HEK293 (cell line): ENCODE data around the gene NR3C2.

ENCODE experiments used
- CTCF ChIA-PET: fragments of 350-600 bp; formaldehyde crosslinking; extraction: SDS; loops from one replicate; lab custom pipeline; 2021; ENCODE audit warnings: antibody characterized with exemption; lab: Yijun Ruan, JAX
- POLR2A ChIA-PET: fragments of 300-600 bp; formaldehyde crosslinking; extraction: SDS; loops from one replicate; lab custom pipeline; 2020; ENCODE audit warnings: antibody characterized with exemption, inconsistent platforms; lab: Yijun Ruan, JAX
- H3K27ac ChIP-seq: fragments of 200-500 bp; sonication (Bioruptor generic); 2 replicates; pipeline ENCODE4 v1.5.1; 2014; ENCODE audit warnings: low read depth, low read length, control low read depth, inconsistent platforms; ENCODE audit errors: extremely low read depth
- H3K36me3 ChIP-seq, 2 experiments: fragments of 200-500 bp in 1 of 2; sonication (Bioruptor generic) in 1 of 2; 1 replicate in 1 of 2; 2 replicates in 1 of 2; pipeline ENCODE4 v1.5.1; 2014 to 2017; ENCODE audit warnings: inconsistent platforms in 2 of 2, low read length in 2 of 2; ENCODE audit not compliant: control insufficient read depth in 2 of 2, insufficient read depth in 1 of 2
- H3K4me1 ChIP-seq: fragments of 200-500 bp; sonication (Bioruptor generic); 2 replicates; pipeline ENCODE4 v1.5.1; 2014; ENCODE audit warnings: mild to moderate bottlenecking, low read length, inconsistent platforms; ENCODE audit not compliant: control insufficient read depth, insufficient read depth
- H3K4me3 ChIP-seq: 2 replicates; pipeline ENCODE4 v1.5.1; 2011; ENCODE audit warnings: low read depth, mild to moderate bottlenecking, control low read depth, low read length, moderate library complexity
- H3K9me3 ChIP-seq: fragments of 200-500 bp; sonication (Bioruptor generic); 2 replicates; pipeline ENCODE4 v1.5.1; 2014; ENCODE audit warnings: low read depth, low read length, inconsistent platforms; ENCODE audit not compliant: control insufficient read depth, insufficient read depth
- OVOL3 ChIP-seq: fragments of 450-650 bp; formaldehyde crosslinking; IDR thresholded peaks from 2 replicates; pipeline ENCODE4 v1.5.1; 2016; ENCODE audit warnings: missing biosample characterization, missing genetic modification characterization
- REPIN1 ChIP-seq: fragments of 450-650 bp; formaldehyde crosslinking; IDR thresholded peaks from 2 replicates; pipeline ENCODE4 v1.5.1; 2017; ENCODE audit warnings: missing biosample characterization, missing genetic modification characterization, low read depth
- SP7 ChIP-seq: fragments of 450-650 bp; formaldehyde crosslinking; IDR thresholded peaks from 2 replicates; pipeline ENCODE4 v1.5.1; 2016; ENCODE audit warnings: missing biosample characterization, missing genetic modification characterization
- ZBTB7A ChIP-seq: fragments of 450-650 bp; formaldehyde crosslinking; IDR thresholded peaks from 2 replicates; pipeline ENCODE4 v1.5.1; 2016; ENCODE audit warnings: low read depth, missing biosample characterization, missing genetic modification characterization
- ZNF112 ChIP-seq: fragments of 450-650 bp; formaldehyde crosslinking; IDR thresholded peaks from 2 replicates; pipeline ENCODE4 v1.5.0; 2017; ENCODE audit warnings: missing biosample characterization, missing genetic modification characterization
- ZNF155 ChIP-seq: fragments of 450-650 bp; formaldehyde crosslinking; IDR thresholded peaks from 2 replicates; pipeline ENCODE4 v1.5.1; 2016; ENCODE audit warnings: missing biosample characterization, missing genetic modification characterization
- ZNF223 ChIP-seq: fragments of 450-650 bp; formaldehyde crosslinking; IDR thresholded peaks from 2 replicates; pipeline ENCODE4 v1.5.1; 2016; ENCODE audit warnings: missing biosample characterization, missing genetic modification characterization
- ZNF239 ChIP-seq: fragments of 450-650 bp; formaldehyde crosslinking; IDR thresholded peaks from 2 replicates; pipeline ENCODE4 v1.5.1; 2016; ENCODE audit warnings: missing biosample characterization, missing genetic modification characterization
- ZNF280D ChIP-seq: fragments of 450-650 bp; formaldehyde crosslinking; IDR thresholded peaks from 2 replicates; pipeline ENCODE4 v1.5.1; 2016; ENCODE audit warnings: missing biosample characterization, missing genetic modification characterization
- ZNF366 ChIP-seq: fragments of 450-650 bp; formaldehyde crosslinking; conservative IDR thresholded peaks from 2 replicates; pipeline ENCODE4 v1.5.1; 2016; ENCODE audit warnings: missing biosample characterization, missing genetic modification characterization
- ZNF521 ChIP-seq: fragments of 450-650 bp; formaldehyde crosslinking; IDR thresholded peaks from 2 replicates; pipeline ENCODE4 v1.5.1; 2017; ENCODE audit warnings: missing biosample characterization, mild to moderate bottlenecking, missing genetic modification characterization
- ZNF530 ChIP-seq: fragments of 450-650 bp; formaldehyde crosslinking; IDR thresholded peaks from 2 replicates; pipeline ENCODE4 v1.5.1; 2016; ENCODE audit warnings: low read depth, missing biosample characterization, missing genetic modification characterization
- ZNF548 ChIP-seq: fragments of 450-650 bp; formaldehyde crosslinking; IDR thresholded peaks from 2 replicates; pipeline ENCODE4 v1.5.1; 2016; ENCODE audit warnings: missing biosample characterization, missing genetic modification characterization
- ZNF664 ChIP-seq: fragments of 450-650 bp; formaldehyde crosslinking; IDR thresholded peaks from 2 replicates; pipeline ENCODE4 v1.5.1; 2016; ENCODE audit warnings: missing biosample characterization, missing genetic modification characterization
- ZSCAN18 ChIP-seq: fragments of 450-650 bp; formaldehyde crosslinking; IDR thresholded peaks from 2 replicates; pipeline ENCODE4 v1.5.1; 2016; ENCODE audit warnings: missing biosample characterization, missing genetic modification characterization
- ZSCAN30 ChIP-seq: fragments of 450-650 bp; IDR thresholded peaks from 2 replicates; pipeline ENCODE4 v1.5.1; 2018; ENCODE audit warnings: missing biosample characterization, mild to moderate bottlenecking, missing genetic modification characterization, moderate library complexity
- TF ChIP-seq, protein P1 (sequence below): fragments of 450-650 bp; formaldehyde crosslinking; IDR thresholded peaks from 2 replicates; pipeline ENCODE4 v1.5.1; 2017; ENCODE audit warnings: missing biosample characterization, missing genetic modification characterization
- TF ChIP-seq, protein P2 (sequence below): fragments of 450-650 bp; formaldehyde crosslinking; IDR thresholded peaks from 2 replicates; pipeline ENCODE4 v1.5.1; 2016; ENCODE audit warnings: missing biosample characterization, missing genetic modification characterization

NR3C2 gene

GRCh38 chr4:148415500-148415899 lies 26.7 kb downstream of the NR3C2 start (continued):
- TF ChIP-seq OVOL3 (tag by site-specific recombination) (no peak), ZNF239 (no peak), ZNF280D (tag by site-specific recombination) (no peak), ZNF366 (tag by site-specific recombination) (no peak), ZBTB7A (tag by site-specific recombination) (no peak), ZNF521 (tag by site-specific recombination) (no peak), ZNF664 (no peak), ZSCAN30 (tag by site-specific recombination) (no peak), REPIN1 (tag by site-specific recombination) (no peak)
- TF ChIP-seq, protein P1, sequence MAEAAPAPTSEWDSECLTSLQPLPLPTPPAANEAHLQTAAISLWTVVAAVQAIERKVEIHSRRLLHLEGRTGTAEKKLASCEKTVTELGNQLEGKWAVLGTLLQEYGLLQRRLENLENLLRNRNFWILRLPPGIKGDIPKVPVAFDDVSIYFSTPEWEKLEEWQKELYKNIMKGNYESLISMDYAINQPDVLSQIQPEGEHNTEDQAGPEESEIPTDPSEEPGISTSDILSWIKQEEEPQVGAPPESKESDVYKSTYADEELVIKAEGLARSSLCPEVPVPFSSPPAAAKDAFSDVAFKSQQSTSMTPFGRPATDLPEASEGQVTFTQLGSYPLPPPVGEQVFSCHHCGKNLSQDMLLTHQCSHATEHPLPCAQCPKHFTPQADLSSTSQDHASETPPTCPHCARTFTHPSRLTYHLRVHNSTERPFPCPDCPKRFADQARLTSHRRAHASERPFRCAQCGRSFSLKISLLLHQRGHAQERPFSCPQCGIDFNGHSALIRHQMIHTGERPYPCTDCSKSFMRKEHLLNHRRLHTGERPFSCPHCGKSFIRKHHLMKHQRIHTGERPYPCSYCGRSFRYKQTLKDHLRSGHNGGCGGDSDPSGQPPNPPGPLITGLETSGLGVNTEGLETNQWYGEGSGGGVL, result no peak

- H3K4me1 ChIP-seq, result peaks cover 6% of the 10 kb centered on the region; the same call in 1 of the 2 replicates
- no peak overlapping the region for H3K27ac ChIP-seq
- no peaks in the 10 kb centered on the region for H3K36me3 ChIP-seq
- no peak for TF ChIP-seq ZNF155 (tag by site-specific recombination)
- no peak for TF ChIP-seq ZNF223 (tag by site-specific recombination)
- no peak for TF ChIP-seq ZNF530 (tag by site-specific recombination)
- no peak for TF ChIP-seq ZNF112 (tag by site-specific recombination)
- no peak for TF ChIP-seq ZSCAN18 (tag by site-specific recombination)
- no peak for TF ChIP-seq SP7 (tag by site-specific recombination)
- no peak for TF ChIP-seq ZNF548 (tag by site-specific recombination)
- TF ChIP-seq, protein P2, sequence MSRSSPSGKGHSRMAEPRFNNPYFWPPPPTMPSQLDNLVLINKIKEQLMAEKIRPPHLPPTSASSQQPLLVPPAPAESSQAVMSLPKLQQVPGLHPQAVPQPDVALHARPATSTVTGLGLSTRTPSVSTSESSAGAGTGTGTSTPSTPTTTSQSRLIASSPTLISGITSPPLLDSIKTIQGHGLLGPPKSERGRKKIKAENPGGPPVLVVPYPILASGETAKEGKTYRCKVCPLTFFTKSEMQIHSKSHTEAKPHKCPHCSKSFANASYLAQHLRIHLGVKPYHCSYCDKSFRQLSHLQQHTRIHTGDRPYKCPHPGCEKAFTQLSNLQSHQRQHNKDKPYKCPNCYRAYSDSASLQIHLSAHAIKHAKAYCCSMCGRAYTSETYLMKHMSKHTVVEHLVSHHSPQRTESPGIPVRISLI, result no peak
- ChIA-PET POLR2A (no interaction called here), CTCF (interaction anchor here (0.7 kb wide), 1 partner anchor 41 kb away, joined by 3 read pairs; no protein-coding TSS in a partner anchor)
- no peaks in the 10 kb centered on the region for H3K9me3 ChIP-seq
- H3K4me3 ChIP-seq, result no peak overlapping the region
These were observed 29.7 kb downstream of the NR3C2 start for GRCh38 chr4:148412460-148412994.
